Esophagus muscularis mucosa (tissue), 4 donors: ENCODE data around the gene CFAP68. TPM values are rescaled to one million over a fixed set of nuclear protein-coding genes. Genes with fewer than 3 reads are reported as not detected.
"Not testable (repeated sequence)": the region's sequence is repeated elsewhere in the genome, so short reads cannot be mapped to it uniquely, and the experiment has no call there.

Source experiments
- DNase-seq: peaks from one replicate; pipeline ENCODE4 v3.0.0-alpha.2; 2017; ENCODE audit errors: extremely low spot score
- H3K27ac ChIP-seq, 4 donors: fragments of 200-600 bp; sonication (generic); replicated peaks in 1 of 4; 1 replicate in 3 of 4; 2 replicates in 1 of 4; pipeline ENCODE4 v1.5.1; 2016 to 2019; ENCODE audit warnings: mild to moderate bottlenecking in 1 of 4
- H3K27me3 ChIP-seq, 4 donors: fragments of 200-600 bp; sonication (generic); one replicate each; pipeline versions ENCODE4 v1.5.1 to v1.6.0; 2016 to 2019
- H3K36me3 ChIP-seq, 4 donors: fragments of 200-600 bp; sonication (generic); one replicate each; pipeline ENCODE4 v1.5.1; 2016 to 2019
- H3K4me1 ChIP-seq, 4 donors: fragments of 200-600 bp; sonication (generic); one replicate each; pipeline ENCODE4 v1.5.1; 2016 to 2019
- H3K4me3 ChIP-seq, 4 donors: fragments of 200-600 bp; sonication (generic); 1 replicate in 2 of 4; 2 replicates in 2 of 4; pipeline ENCODE4 v1.5.1; 2016 to 2019; ENCODE audit warnings: mild to moderate bottlenecking in 4 of 4, moderate library complexity in 1 of 4
- H3K9me3 ChIP-seq, 4 donors: fragments of 200-600 bp; sonication (generic); 1 replicate in 3 of 4; 2 replicates in 1 of 4; pipeline ENCODE4 v1.5.1; 2016 to 2019
- EP300 ChIP-seq: sonication (generic); formaldehyde crosslinking; IDR thresholded peaks from one replicate; pipeline ENCODE4 v1.6.1; 2017; ENCODE audit warnings: antibody characterized with exemption
- POLR2A ChIP-seq: fragments of 450-650 bp; IDR thresholded peaks from one replicate; pipeline ENCODE4 v1.6.1; 2017; ENCODE audit warnings: antibody characterized with exemption, moderate library complexity, mild to moderate bottlenecking, low read depth
- POLR2AphosphoS5 ChIP-seq, 2 donors: sonication (generic); formaldehyde crosslinking; IDR thresholded peaks; one replicate each; pipeline ENCODE4 v1.6.1; 2017; ENCODE audit warnings: antibody characterized with exemption in 2 of 2
- WGBS: methylation state at CpG from one replicate; pipeline ENCODE4 v1.1.5; 2018; 5-methylcytosine and 5-hydroxymethylcytosine counted together
- intact Hi-C: fragments of 100-400 bp; cut with DNase I; formaldehyde crosslinking; loops from one replicate; pipeline ENCODE4 v1.15.1; 2023
- total RNA-seq, 4 donors: library from RNA; depleted of rRNA; stranded (reverse); fragments of >200 nt; gene quantifications; one replicate each; pipeline versions ENCODE4 v1.1.0 to v1.2.1, GENCODE V29; 2016
- TF ChIP-seq, protein P1 (sequence below), 3 experiments: fragments of 200-600 bp in 2 of 3; fragments of 450-650 bp in 1 of 3; sonication (generic) in 2 of 3; IDR thresholded peaks; one replicate each; pipeline ENCODE4 v1.5.1; 2017 to 2019; ENCODE audit warnings: antibody characterized with exemption in 3 of 3, mild to moderate bottlenecking in 2 of 3, moderate library complexity in 1 of 3

The CFAP68 gene
- total RNA-seq, 4 donors from 2014 or later = 8.7 to 21.7 (median 19.9) TPM

DNA sequence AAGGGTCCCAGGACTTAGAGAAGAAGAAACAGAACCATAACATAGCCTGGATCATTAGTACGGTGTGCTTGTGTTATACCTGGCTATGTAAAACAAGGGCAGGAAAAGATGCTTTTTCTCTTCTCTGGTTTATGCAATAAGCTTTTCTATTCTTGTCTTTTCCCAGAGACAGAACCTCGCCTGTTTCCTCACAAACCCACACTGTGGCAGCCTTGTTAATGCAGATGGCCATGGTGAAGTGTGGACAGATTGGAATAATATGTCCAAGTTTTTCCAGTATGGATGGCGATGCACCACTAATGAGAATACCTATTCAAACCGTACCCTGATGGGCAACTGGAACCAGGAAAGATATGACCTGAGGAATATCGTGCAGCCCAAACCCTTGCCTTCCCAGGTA lies 2.9 kb downstream of the CFAP68 start:
- intact Hi-C loops = no loop called here

DNA sequence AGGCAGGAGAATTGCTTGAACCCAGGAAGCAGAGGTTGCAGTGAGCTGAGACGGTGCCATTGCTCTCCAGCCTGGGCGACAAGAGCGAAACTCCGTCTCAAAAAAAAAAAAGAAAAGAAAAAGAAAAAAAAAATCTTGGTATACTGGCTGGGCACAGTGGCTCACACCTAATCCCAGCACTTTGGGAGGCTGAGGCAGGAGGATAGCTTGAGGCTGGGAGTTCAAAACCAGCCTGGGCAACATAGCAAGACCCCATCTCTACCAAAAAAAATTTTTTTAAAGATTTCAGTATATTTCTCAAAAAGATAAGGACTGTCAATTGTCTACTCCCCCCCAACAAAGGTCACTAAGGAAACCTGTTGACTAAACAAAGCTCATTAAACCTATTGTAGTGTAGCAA lies 5.7 kb downstream of the CFAP68 start:
- H3K4me1 ChIP-seq, H3K27me3 ChIP-seq, H3K4me3 ChIP-seq, DNase-seq, H3K9me3 ChIP-seq, intact Hi-C loops, H3K27ac ChIP-seq: not testable (repeated sequence)
- 95% methylated on average over 4 of the region's 4 CpGs for WGBS
- H3K36me3 ChIP-seq = peaks cover 0 to 12% (median 3%) of the 10 kb centered on the region in 4 donors

More for the DNA sequence above, 2.9 kb downstream of the CFAP68 start:
- Histone ChIP-seq H3K27me3 (no peaks in the 10 kb centered on the region), H3K36me3 (peaks cover 0 to 12% (median 3%) of the 10 kb centered on the region in 4 donors), H3K4me3 (no peak overlapping the region), H3K4me1 (peaks cover 11 to 24% (median 18%) of the 10 kb centered on the region in 4 donors), H3K27ac (no peak overlapping the region), H3K9me3 (no peaks in the 10 kb centered on the region)
- DNase-seq = no peak
- TF ChIP-seq POLR2A = no peak
- no peak for TF ChIP-seq POLR2AphosphoS5 (IDR thresholded peaks at IDR 0.05)
- TF ChIP-seq, protein P1, sequence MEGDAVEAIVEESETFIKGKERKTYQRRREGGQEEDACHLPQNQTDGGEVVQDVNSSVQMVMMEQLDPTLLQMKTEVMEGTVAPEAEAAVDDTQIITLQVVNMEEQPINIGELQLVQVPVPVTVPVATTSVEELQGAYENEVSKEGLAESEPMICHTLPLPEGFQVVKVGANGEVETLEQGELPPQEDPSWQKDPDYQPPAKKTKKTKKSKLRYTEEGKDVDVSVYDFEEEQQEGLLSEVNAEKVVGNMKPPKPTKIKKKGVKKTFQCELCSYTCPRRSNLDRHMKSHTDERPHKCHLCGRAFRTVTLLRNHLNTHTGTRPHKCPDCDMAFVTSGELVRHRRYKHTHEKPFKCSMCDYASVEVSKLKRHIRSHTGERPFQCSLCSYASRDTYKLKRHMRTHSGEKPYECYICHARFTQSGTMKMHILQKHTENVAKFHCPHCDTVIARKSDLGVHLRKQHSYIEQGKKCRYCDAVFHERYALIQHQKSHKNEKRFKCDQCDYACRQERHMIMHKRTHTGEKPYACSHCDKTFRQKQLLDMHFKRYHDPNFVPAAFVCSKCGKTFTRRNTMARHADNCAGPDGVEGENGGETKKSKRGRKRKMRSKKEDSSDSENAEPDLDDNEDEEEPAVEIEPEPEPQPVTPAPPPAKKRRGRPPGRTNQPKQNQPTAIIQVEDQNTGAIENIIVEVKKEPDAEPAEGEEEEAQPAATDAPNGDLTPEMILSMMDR (IDR thresholded peaks at IDR 0.05) = no peak
- TF ChIP-seq EP300 = no peak
- 86% methylated on average over 5 of the region's 5 CpGs for WGBS

DNA sequence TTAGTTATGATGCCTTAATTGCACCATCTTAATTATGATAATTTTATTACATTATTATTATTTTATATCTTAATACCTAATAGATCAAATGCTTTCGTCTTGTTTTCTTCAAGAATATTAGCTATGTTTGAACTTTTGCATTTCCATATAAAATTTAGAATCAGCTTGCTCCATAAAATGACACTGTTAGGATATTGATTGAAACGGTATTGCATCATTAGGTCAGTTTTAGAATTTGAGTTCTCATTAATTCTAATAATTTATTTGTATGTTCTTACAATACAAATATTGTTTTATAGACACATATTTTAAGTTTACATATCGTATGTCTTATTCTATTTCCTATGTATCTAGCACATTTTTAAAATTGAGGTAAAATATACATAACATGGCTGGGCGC lies 6.7 kb downstream of the CFAP68 start:
- no peak overlapping the region for H3K27ac ChIP-seq
- TF ChIP-seq EP300 (no peak), POLR2AphosphoS5 (IDR thresholded peaks at IDR 0.05) (no peak), POLR2A (no peak)
- TF ChIP-seq, protein P1 (IDR thresholded peaks at IDR 0.05) = no peak
- H3K36me3 ChIP-seq = peaks cover 0 to 12% (median 3%) of the 10 kb centered on the region in 4 donors
- no peak overlapping the region for H3K4me3 ChIP-seq
- intact Hi-C loops = no loop called here
- 70% methylated on average over 4 of the region's 4 CpGs for WGBS
- H3K27me3 ChIP-seq = no peaks in the 10 kb centered on the region
- DNase-seq = no peak
- no peaks in the 10 kb centered on the region for H3K4me1 ChIP-seq
- H3K9me3 ChIP-seq = no peaks in the 10 kb centered on the region

DNA sequence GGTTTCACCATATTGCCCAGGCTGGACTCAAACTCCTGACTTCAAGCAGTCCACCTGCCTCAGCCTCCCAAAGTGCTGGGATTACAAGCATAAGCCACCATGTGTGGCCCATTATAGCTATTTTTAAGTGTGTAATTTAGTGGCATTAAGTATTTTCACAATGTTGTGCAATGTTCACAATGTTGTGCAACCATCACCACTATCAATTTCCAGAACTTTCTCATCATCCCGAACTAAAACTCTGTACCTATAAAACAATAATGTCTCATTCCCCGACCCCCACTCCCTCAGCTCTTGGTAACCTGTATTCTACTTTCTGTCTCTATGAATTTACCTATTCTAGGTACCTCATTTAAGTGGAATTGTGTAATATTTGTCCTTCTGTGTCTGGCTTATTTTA lies 7.5 kb downstream of the CFAP68 start:
- Histone ChIP-seq H3K9me3 (no peaks in the 10 kb centered on the region), H3K27me3 (no peaks in the 10 kb centered on the region), H3K36me3 (peaks cover 0 to 12% (median 3%) of the 10 kb centered on the region in 4 donors), H3K27ac (no peak overlapping the region), H3K4me3 (no peak overlapping the region), H3K4me1 (no peaks in the 10 kb centered on the region)
- intact Hi-C loops = no loop called here
- no peak for DNase-seq
- 93% methylated on average over 2 of the region's 2 CpGs for WGBS
- TF ChIP-seq POLR2AphosphoS5 (IDR thresholded peaks at IDR 0.05) (no peak), POLR2A (no peak), EP300 (no peak)
- TF ChIP-seq, protein P1 (IDR thresholded peaks at IDR 0.05) = no peak

DNA sequence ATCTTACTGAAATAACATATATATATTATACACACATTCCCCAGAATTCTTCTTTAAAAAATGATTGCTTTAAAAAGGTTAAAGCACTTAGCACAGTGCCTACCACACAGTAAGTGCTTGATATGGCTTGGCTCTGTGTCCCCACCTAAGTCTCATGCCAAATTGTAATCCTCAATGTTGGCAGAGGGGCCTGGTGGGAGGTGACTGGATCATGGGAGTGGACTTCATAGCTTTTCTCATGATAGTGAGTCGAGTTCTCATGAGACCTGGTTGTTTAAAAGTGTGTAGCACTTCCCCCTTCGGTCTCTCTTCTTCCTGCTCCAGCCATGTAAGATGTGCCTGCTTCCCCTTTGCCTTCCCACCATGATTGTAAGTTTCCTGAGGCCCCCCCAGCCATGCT lies 26.1 kb downstream of the CFAP68 start:
- intact Hi-C loops = no loop called here
- Histone ChIP-seq H3K9me3 (no peaks in the 10 kb centered on the region), H3K4me3 (no peak overlapping the region), H3K4me1 (peaks cover 0 to 22% (median 20%) of the 10 kb centered on the region in 4 donors), H3K27me3 (no peaks in the 10 kb centered on the region), H3K27ac (no peak overlapping the region), H3K36me3 (peaks cover 10 to 26% (median 20%) of the 10 kb centered on the region in 4 donors)
- DNase-seq = no peak
- no peak for TF ChIP-seq EP300
- TF ChIP-seq POLR2A = no peak
- TF ChIP-seq, protein P1 (IDR thresholded peaks at IDR 0.05) = no peak
- TF ChIP-seq POLR2AphosphoS5 (IDR thresholded peaks at IDR 0.05) = no peak
- WGBS = 55% methylated on average over 2 of the region's 2 CpGs
